GM12892 (cell line): ENCODE data around the gene HTT.
A peak's percentile ranks its signal among the peaks of the same experiment; 100 is the strongest.

Source experiments
- DNase-seq: peaks from one replicate; pipeline ENCODE4 v3.0.0; 2011; ENCODE audit not compliant: insufficient read length
- FAIRE-seq: peaks from 2 replicates; lab custom pipeline; 2011; peaks lifted over from hg19 to GRCh38; lab: Jason Lieb, UNC
- POLR2A ChIP-seq: IDR thresholded peaks from 2 replicates; pipeline ENCODE4 v1.6.1; 2011; ENCODE audit warnings: low read depth, low read length, control low read depth
- POLR2AphosphoS5 ChIP-seq: IDR thresholded peaks from 2 replicates; pipeline ENCODE4 v1.6.1; 2011; ENCODE audit warnings: low read depth, low read length, control low read depth
- TAF1 ChIP-seq: IDR thresholded peaks from 2 replicates; pipeline ENCODE4 v1.6.1; 2011; ENCODE audit warnings: low read depth, mild to moderate bottlenecking, control low read depth, low read length, borderline replicate concordance

HTT gene

GRCh38 chr4:3254302-3255131, 180.0 kb downstream of the HTT start:
- no peak for TF ChIP-seq POLR2AphosphoS5
- no peak for TF ChIP-seq POLR2A
- no peak for TF ChIP-seq TAF1
- no peak for DNase-seq
- FAIRE-seq, result no peak

- DNase-seq (peak; percentile 31), FAIRE-seq (no peak)
- TF ChIP-seq POLR2A, result no peak
- no peak for TF ChIP-seq TAF1
- no peak for TF ChIP-seq POLR2AphosphoS5
Observed at GRCh38 chr4:3255611-3256186, 181.2 kb downstream of the HTT start.

- DNase-seq (peak; percentile 15), FAIRE-seq (no peak)
- TF ChIP-seq POLR2A (no peak), TAF1 (no peak), POLR2AphosphoS5 (no peak)
Observed at GRCh38 chr4:3256230-3257102, 182.0 kb downstream of the HTT start.

- no peak for FAIRE-seq
- TF ChIP-seq POLR2A, result no peak
- no peak for TF ChIP-seq POLR2AphosphoS5
- no peak for TF ChIP-seq TAF1
- DNase-seq, result peak; percentile 26
Observed at GRCh38 chr4:3257103-3257555, 182.6 kb downstream of the HTT start.

- TF ChIP-seq POLR2A (no peak), POLR2AphosphoS5 (no peak)
- DNase-seq, result peak; percentile 30
- FAIRE-seq, result no peak
Observed at GRCh38 chr4:3257556-3258482, 183.3 kb downstream of the HTT start.

GRCh38 chr4:3261411-3262207, 187.1 kb downstream of the HTT start:
- FAIRE-seq, result no peak

GRCh38 chr4:3262208-3263052, 187.9 kb downstream of the HTT start:
- no peak for TF ChIP-seq POLR2AphosphoS5
- TF ChIP-seq POLR2A, result no peak
- TF ChIP-seq TAF1, result no peak
- no peak for FAIRE-seq
- no peak for DNase-seq

More at GRCh38 chr4:3261411-3262207, 187.1 kb downstream of the HTT start:
- DNase-seq, result peak; percentile 25
- TF ChIP-seq POLR2AphosphoS5 (no peak), TAF1 (no peak), POLR2A (no peak)

- no peak for TF ChIP-seq POLR2AphosphoS5
- no peak for TF ChIP-seq POLR2A
- no peak for TF ChIP-seq TAF1
- DNase-seq (peak; percentile 14), FAIRE-seq (no peak)
Observed at GRCh38 chr4:3263053-3263875, 188.8 kb downstream of the HTT start.

- no peak for FAIRE-seq
- TF ChIP-seq TAF1 (no peak), POLR2A (no peak), POLR2AphosphoS5 (no peak)
- DNase-seq, result no peak
Observed at GRCh38 chr4:3263876-3264193, 189.4 kb downstream of the HTT start.
